Fibroblast of the conjunctiva (primary cell): ENCODE data around the gene PRKAR2B.
"Not testable (repeated sequence)": the region's sequence is repeated elsewhere in the genome, so short reads cannot be mapped to it uniquely, and the experiment has no call there.

Experiments used
- DNase-seq: peaks from one replicate; pipeline ENCODE4 v3.0.0-alpha.2; 2010; ENCODE audit warnings: low read depth

PRKAR2B gene

GRCh38 chr7:107027208-107027607 lies 17.3 kb upstream of the PRKAR2B start:
- no peak for DNase-seq

GRCh38 chr7:107029061-107029763 lies 15.3 kb upstream of the PRKAR2B start:
- DNase-seq = no peak

GRCh38 chr7:107029764-107030286 lies 14.7 kb upstream of the PRKAR2B start:
- no peak for DNase-seq

- DNase-seq = no peak
Observed at GRCh38 chr7:107032050-107032449, 12.5 kb upstream of the PRKAR2B start.

GRCh38 chr7:107032720-107033438 lies 11.6 kb upstream of the PRKAR2B start:
- DNase-seq = no peak

- no peak for DNase-seq
Observed at GRCh38 chr7:107034553-107034952, 10.0 kb upstream of the PRKAR2B start.

GRCh38 chr7:107035446-107035845 lies 9.1 kb upstream of the PRKAR2B start:
- no peak for DNase-seq

- DNase-seq = no peak
Observed at GRCh38 chr7:107036535-107036934, 8.0 kb upstream of the PRKAR2B start.

GRCh38 chr7:107037717-107038603 lies 6.5 kb upstream of the PRKAR2B start:
- DNase-seq = no peak

- DNase-seq = no peak
Observed at GRCh38 chr7:107039199-107039900, 5.2 kb upstream of the PRKAR2B start.

GRCh38 chr7:107041097-107041496 lies 3.4 kb upstream of the PRKAR2B start:
- DNase-seq = no peak

- DNase-seq = not testable (repeated sequence)
Observed at GRCh38 chr7:107041764-107042163, 2.7 kb upstream of the PRKAR2B start.

GRCh38 chr7:107042326-107042910 lies 2.1 kb upstream of the PRKAR2B start:
- not testable (repeated sequence) for DNase-seq

GRCh38 chr7:107043491-107043890 lies 1.0 kb upstream of the PRKAR2B start:
- no peak for DNase-seq

- no peak for DNase-seq
Observed at GRCh38 chr7:107043921-107044346, 571 bp upstream of the PRKAR2B start.

- no peak for DNase-seq
Observed at GRCh38 chr7:107045195-107045960, 873 bp downstream of the PRKAR2B start.

GRCh38 chr7:107045980-107046379 lies 1.5 kb downstream of the PRKAR2B start:
- DNase-seq = peak; percentile 2

- no peak for DNase-seq
Observed at GRCh38 chr7:107046491-107047259, 2.2 kb downstream of the PRKAR2B start.

- no peak for DNase-seq
Observed at GRCh38 chr7:107047902-107048782, 3.6 kb downstream of the PRKAR2B start.
